ENCODE measurements around the gene TPP1.

TPP1 gene

GRCh38 chr11:6626971-6627761, 7.9 kb upstream of the TPP1 start:
- Histone ChIP-seq H3K9me3 (no peaks in the 10 kb centered on the region), H3K4me3 (ENCODE audit: low read depth, low read length) (no peak overlapping the region), H3K27me3 (no peaks in the 10 kb centered on the region), H3K36me3 (no peaks in the 10 kb centered on the region), H3K4me1 (no peaks in the 10 kb centered on the region)
- DNase-seq, result no peak
- no peak for TF ChIP-seq CTCF (IDR thresholded peaks at IDR 0.05; ENCODE audit: low read depth, low read length)

GRCh38 chr11:6625832-6626420, 6.7 kb upstream of the TPP1 start:
- no peaks in the 10 kb centered on the region for H3K27me3 ChIP-seq
- no peak for TF ChIP-seq CTCF (IDR thresholded peaks at IDR 0.05; ENCODE audit: low read depth, low read length)
- H3K9me3 ChIP-seq, result no peaks in the 10 kb centered on the region
- H3K36me3 ChIP-seq, result no peaks in the 10 kb centered on the region
- no peaks in the 10 kb centered on the region for H3K4me1 ChIP-seq
- H3K4me3 ChIP-seq (ENCODE audit: low read depth, low read length), result no peak overlapping the region
- DNase-seq, result no peak

GRCh38 chr11:6625156-6625831, 6.1 kb upstream of the TPP1 start:
- no peaks in the 10 kb centered on the region for H3K36me3 ChIP-seq
- no peak overlapping the region for H3K4me3 ChIP-seq (ENCODE audit: low read depth, low read length)
- H3K9me3 ChIP-seq, result no peaks in the 10 kb centered on the region
- no peaks in the 10 kb centered on the region for H3K27me3 ChIP-seq
- no peaks in the 10 kb centered on the region for H3K4me1 ChIP-seq
- TF ChIP-seq CTCF (IDR thresholded peaks at IDR 0.05; ENCODE audit: low read depth, low read length), result no peak
- DNase-seq, result no peak

GRCh38 chr11:6623391-6624363, 4.5 kb upstream of the TPP1 start:
- H3K36me3 ChIP-seq, result no peaks in the 10 kb centered on the region

More at GRCh38 chr11:6623391-6624363, 4.5 kb upstream of the TPP1 start:
- DNase-seq, result no peak
- Histone ChIP-seq H3K4me1 (no peaks in the 10 kb centered on the region), H3K4me3 (ENCODE audit: low read depth, low read length) (no peak overlapping the region), H3K9me3 (no peaks in the 10 kb centered on the region), H3K27me3 (no peaks in the 10 kb centered on the region)
- no peak for TF ChIP-seq CTCF (IDR thresholded peaks at IDR 0.05; ENCODE audit: low read depth, low read length)

Data from BE2C (cell line).